Measurements from ENCODE around the gene GSTO2.

GSTO2 gene

DNA sequence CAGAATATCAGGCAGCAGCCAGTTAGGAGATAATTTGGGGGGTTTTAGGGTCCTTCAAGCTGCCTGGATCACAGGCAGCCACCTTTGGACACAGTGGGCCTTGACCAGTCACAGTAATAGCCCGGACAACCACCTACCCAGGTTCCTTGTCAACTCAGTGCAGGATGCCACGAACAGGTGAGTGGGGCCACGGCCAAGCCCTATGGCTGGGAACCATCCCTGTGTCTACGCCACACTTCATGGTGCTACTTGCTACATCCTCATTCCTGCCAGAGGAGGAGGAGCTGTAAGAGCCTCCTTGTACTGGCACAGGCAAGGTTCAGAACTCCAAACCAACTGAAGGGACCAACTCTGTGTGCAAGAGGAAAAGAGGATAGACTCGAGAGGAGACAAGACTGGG, 49.3 kb downstream of the GSTO2 start:
- POLR2A ChIA-PET: no interaction called here
- TF ChIP-seq, protein P1, sequence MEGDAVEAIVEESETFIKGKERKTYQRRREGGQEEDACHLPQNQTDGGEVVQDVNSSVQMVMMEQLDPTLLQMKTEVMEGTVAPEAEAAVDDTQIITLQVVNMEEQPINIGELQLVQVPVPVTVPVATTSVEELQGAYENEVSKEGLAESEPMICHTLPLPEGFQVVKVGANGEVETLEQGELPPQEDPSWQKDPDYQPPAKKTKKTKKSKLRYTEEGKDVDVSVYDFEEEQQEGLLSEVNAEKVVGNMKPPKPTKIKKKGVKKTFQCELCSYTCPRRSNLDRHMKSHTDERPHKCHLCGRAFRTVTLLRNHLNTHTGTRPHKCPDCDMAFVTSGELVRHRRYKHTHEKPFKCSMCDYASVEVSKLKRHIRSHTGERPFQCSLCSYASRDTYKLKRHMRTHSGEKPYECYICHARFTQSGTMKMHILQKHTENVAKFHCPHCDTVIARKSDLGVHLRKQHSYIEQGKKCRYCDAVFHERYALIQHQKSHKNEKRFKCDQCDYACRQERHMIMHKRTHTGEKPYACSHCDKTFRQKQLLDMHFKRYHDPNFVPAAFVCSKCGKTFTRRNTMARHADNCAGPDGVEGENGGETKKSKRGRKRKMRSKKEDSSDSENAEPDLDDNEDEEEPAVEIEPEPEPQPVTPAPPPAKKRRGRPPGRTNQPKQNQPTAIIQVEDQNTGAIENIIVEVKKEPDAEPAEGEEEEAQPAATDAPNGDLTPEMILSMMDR (IDR thresholded peaks at IDR 0.05; ENCODE audit: insufficient read depth, low read length, missing control alignments): no peak
- H3K4me3 ChIP-seq (ENCODE audit: low read depth, low read length): no peak overlapping the region
- CTCF ChIA-PET: interaction anchor here (0.8 to 14.8 kb wide), 4 partner anchors 12 to 26 kb away, joined by 3 to 122 read pairs (median 18); no protein-coding TSS in a partner anchor
- no peak for DNase-seq (ENCODE audit: low read depth, low spot score)

DNA sequence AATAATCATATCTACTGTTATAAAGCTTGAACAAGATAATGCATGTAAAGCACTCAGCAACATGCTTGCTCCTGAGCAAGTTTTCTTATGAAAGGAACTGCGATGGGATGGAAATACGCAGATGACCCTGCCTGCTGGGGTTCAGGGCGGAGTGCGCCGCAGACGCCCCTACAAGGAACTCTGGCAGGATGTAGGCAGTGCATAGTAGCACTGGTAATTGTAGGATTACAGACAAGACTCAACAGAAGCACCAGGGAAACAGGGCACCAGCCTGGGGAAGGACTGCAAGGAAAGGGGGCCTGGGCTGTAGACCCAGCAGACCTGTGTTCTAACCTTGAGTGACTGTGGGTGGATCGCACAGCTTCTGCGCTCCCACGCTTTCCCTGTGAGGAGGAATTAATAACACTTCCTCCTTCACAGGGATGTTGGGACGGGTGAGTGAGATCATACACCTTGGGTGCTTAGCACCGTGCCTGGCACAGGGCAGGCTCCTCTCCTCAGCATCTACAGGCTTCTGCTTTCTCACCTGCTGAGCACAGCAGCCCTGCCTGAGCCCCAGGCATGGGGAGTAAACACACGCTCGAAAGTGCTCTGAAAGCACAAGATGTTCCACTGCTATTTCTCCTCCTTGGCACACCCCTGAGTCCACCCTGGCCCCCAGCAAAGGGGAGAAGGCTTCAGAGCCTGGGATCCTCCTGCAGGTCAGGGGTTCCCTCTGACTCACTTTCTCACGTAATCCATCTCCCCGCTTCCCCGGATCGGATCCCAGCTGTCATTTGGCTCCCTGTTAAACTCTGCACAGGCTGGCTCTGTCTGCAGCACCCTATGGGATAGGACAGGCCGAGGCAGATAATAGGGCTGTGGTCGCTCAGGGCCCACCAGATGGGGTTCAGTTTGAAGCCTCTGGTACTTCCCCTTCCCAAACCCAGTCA, 50.1 kb downstream of the GSTO2 start:
- no peak for DNase-seq (ENCODE audit: low read depth, low spot score)
- TF ChIP-seq, protein P1 (IDR thresholded peaks at IDR 0.05; ENCODE audit: insufficient read depth, low read length, missing control alignments): no peak
- POLR2A ChIA-PET: no interaction called here
- no peak overlapping the region for H3K4me3 ChIP-seq (ENCODE audit: low read depth, low read length)
- CTCF ChIA-PET: interaction anchor here (0.8 to 14.8 kb wide), 5 partner anchors 13 to 27 kb away, joined by 3 to 122 read pairs (median 24); no protein-coding TSS in a partner anchor

DNA sequence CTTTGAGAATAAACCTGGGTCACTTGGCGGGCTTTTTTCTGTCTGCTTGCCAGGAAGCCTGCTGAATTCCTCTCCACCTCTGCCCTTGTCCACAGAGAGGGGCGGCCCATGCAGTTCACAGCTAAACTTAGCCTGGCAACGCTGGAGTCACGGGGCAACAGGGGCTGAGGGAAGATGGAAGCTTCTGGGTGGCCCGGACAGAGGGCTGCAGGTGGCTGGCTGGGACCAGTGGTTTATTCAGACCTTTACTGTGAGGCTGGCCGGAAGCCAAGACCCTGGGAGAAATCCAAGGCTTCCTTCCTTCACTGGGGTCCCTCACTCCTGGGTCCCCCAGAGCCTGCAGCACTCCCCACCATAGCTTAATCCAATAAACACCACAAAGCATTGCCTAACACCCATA, 52.2 kb downstream of the GSTO2 start:
- H3K4me3 ChIP-seq (ENCODE audit: low read depth, low read length): no peak overlapping the region
- CTCF ChIA-PET: interaction anchor here (0.8 to 14.8 kb wide), 8 partner anchors 8 to 47 kb away, joined by 3 to 122 read pairs (median 5); partner anchors contain the start of gene CFAP58
- TF ChIP-seq, protein P1 (IDR thresholded peaks at IDR 0.05; ENCODE audit: insufficient read depth, low read length, missing control alignments): no peak
- no peak for DNase-seq (ENCODE audit: low read depth, low spot score)
- POLR2A ChIA-PET: interaction anchor here (0.8 to 1.0 kb wide), 2 partner anchors 9 to 52 kb away, joined by 3 read pairs; no protein-coding TSS in a partner anchor

DNA sequence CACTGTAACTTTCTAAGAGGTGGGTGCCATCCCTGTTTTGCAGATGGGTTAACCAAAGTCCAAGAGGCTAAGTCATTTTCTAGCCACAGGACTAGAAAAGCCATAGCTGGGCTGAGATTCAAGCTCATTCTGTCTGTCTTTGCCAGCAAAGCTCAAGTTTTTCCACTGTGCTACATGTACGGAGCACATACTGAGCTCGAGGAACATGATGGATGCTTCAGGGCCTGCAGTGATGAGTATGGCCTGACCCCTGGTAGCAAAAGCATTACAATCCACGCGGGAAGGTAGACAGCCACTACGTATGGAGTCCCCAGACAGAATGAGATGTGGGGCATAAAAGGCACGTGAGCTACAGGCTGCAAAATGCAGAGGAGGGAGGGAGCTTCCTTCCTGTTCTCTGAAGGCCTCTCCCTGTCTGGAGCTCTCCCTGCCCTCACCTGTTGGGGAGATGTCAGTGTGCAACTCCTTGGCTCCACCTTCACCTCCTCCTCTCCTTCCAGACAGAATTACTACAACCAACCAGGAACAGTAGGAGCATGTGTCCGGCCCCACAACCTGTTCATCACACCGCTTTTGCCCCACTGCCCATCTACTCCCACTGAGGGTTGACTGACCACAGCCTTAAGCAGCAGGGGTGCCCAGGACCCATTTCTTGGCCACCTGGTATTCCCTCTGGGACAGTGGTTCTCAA, 52.9 kb downstream of the GSTO2 start:
- DNase-seq (ENCODE audit: low read depth, low spot score): no peak
- ChIA-PET CTCF (interaction anchor here (1.2 to 14.8 kb wide), 6 partner anchors 9 to 47 kb away, joined by 3 to 122 read pairs (median 12); partner anchors contain the start of gene CFAP58), POLR2A (interaction anchor here (1.0 kb wide), 1 partner anchor 8 kb away, joined by 3 read pairs; no protein-coding TSS in a partner anchor)
- TF ChIP-seq, protein P1 (IDR thresholded peaks at IDR 0.05; ENCODE audit: insufficient read depth, low read length, missing control alignments): no peak
- H3K4me3 ChIP-seq (ENCODE audit: low read depth, low read length): no peak overlapping the region

DNA sequence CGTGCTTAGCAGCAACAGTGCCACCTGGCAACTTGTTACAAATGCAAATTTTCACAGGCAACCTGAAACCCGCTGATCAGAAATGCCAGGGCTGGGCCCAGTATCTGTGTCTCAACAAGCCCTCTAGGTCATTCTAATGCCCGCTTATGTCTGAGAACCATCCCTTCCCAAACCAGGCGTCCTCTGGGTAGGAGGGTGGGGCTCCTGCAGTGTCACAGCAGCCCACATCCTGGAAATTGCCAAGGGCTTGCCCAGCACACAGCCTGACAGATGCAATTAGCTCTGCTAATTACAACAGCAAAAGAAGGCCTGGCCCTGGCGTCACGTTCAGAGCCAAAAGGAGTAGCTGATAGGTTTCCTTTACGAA, 53.4 kb downstream of the GSTO2 start:
- DNase-seq (ENCODE audit: low read depth, low spot score): no peak
- POLR2A ChIA-PET: no interaction called here
- H3K4me3 ChIP-seq (ENCODE audit: low read depth, low read length): no peak overlapping the region
- CTCF ChIA-PET: interaction anchor here (1.4 to 14.8 kb wide), 5 partner anchors 10 to 48 kb away, joined by 3 to 122 read pairs (median 20); no protein-coding TSS in a partner anchor
- TF ChIP-seq, protein P1 (IDR thresholded peaks at IDR 0.05; ENCODE audit: insufficient read depth, low read length, missing control alignments): no peak

Data from AG04449 (cell line).